A549 (cell line): ENCODE results near the gene SNX5.

ENCODE experiments used
- CTCF ChIP-seq: fragments of >200 bp; sonication (Bioruptor Twin); formaldehyde crosslinking; IDR thresholded peaks from 3 replicates; pipeline ENCODE4 v1.5.1; 2016
- E2F6 ChIP-seq: IDR thresholded peaks from 2 replicates; pipeline ENCODE4 v1.6.1; 2012; ENCODE audit warnings: low read depth, borderline replicate concordance
- EP300 ChIP-seq, 2 experiments: fragments of >200 bp; sonication (Bioruptor Twin); formaldehyde crosslinking; IDR thresholded peaks; 2 replicates in 1 of 2; 3 replicates in 1 of 2; pipeline ENCODE4 v1.6.1; 2016 to 2017
- MAX ChIP-seq: IDR thresholded peaks from 2 replicates; pipeline ENCODE4 v1.6.1; 2012
- POLR2A ChIP-seq: IDR thresholded peaks from 2 replicates; pipeline ENCODE4 v1.6.1; 2012; ENCODE audit warnings: mild to moderate bottlenecking, low read length
- RAD21 ChIP-seq, 2 experiments: fragments of >200 bp in 1 of 2; sonication (Bioruptor Twin) in 1 of 2; formaldehyde crosslinking in 1 of 2; IDR thresholded peaks in 1 of 2; conservative IDR thresholded peaks in 1 of 2; 2 replicates in 1 of 2; 3 replicates in 1 of 2; pipeline ENCODE4 v1.6.1; 2012 to 2018; ENCODE audit warnings: inconsistent platforms in 1 of 2
- RCOR1 ChIP-seq: fragments of 150-350 bp; IDR thresholded peaks from 2 replicates; pipeline ENCODE4 v1.6.1; 2014; ENCODE audit warnings: antibody characterized with exemption, low read length, low read depth
- REST ChIP-seq: fragments of 200-600 bp; sonication (generic); IDR thresholded peaks from 2 replicates; pipeline ENCODE4 v1.6.1; 2016; ENCODE audit warnings: antibody characterized with exemption, mild to moderate bottlenecking, moderate library complexity
- ZNF302 ChIP-seq: fragments of 250-450 bp; sonication (Bioruptor Pico); IDR thresholded peaks from 2 replicates; pipeline ENCODE4 v1.9.0; 2021; ENCODE audit warnings: inconsistent platforms, mild to moderate bottlenecking, moderate library complexity

- TF ChIP-seq CTCF: no peak
- no peak for TF ChIP-seq MAX
- TF ChIP-seq RAD21 (conservative IDR thresholded peaks at IDR 0.05 in 1 of 2, IDR thresholded peaks at IDR 0.05 in 1 of 2): no peak
- TF ChIP-seq RCOR1: no peak
- no peak for TF ChIP-seq POLR2A
- no peak for TF ChIP-seq REST
- TF ChIP-seq ZNF302: no peak
- TF ChIP-seq EP300 (IDR thresholded peaks at IDR 0.05): no peak
- TF ChIP-seq E2F6: no peak
Measured at GRCh38 chr20:17949899-17950298, 18.7 kb downstream of the SNX5 start.
